Colonic mucosa (tissue), 4 donors: ENCODE results near the gene KCNJ2. TPM values are rescaled to one million over a fixed set of nuclear protein-coding genes. Genes with fewer than 3 reads are reported as not detected.

Source experiments
- DNase-seq: peaks from one replicate; pipeline ENCODE4 v3.0.0-alpha.2; 2020
- H3K27ac ChIP-seq: fragments of 200-600 bp; one replicate; pipeline ENCODE4 v1.8.0; 2021
- H3K27me3 ChIP-seq: fragments of 200-600 bp; one replicate; pipeline ENCODE4 v1.8.0; 2021
- H3K36me3 ChIP-seq: fragments of 200-600 bp; one replicate; pipeline ENCODE4 v1.8.0; 2021
- H3K4me1 ChIP-seq: fragments of 200-600 bp; one replicate; pipeline ENCODE4 v1.8.0; 2021; ENCODE audit warnings: mild to moderate bottlenecking
- H3K4me3 ChIP-seq: fragments of 200-600 bp; one replicate; pipeline ENCODE4 v1.8.0; 2021
- H3K9ac ChIP-seq, 2 donors: one replicate each; pipeline ENCODE4 v1.7.0; 2013; ENCODE audit warnings: control low read depth in 2 of 2, low read depth in 2 of 2, low read length in 2 of 2
- H3K9me3 ChIP-seq: fragments of 200-600 bp; one replicate; pipeline ENCODE4 v1.8.0; 2021
- CTCF ChIP-seq: fragments of 200-600 bp; IDR thresholded peaks from one replicate; pipeline ENCODE4 v1.8.0; 2022; ENCODE audit warnings: antibody characterized with exemption, mild to moderate bottlenecking
- intact Hi-C: fragments of 100-400 bp; cut with DNase I; formaldehyde crosslinking; loops from one replicate; pipeline ENCODE4 v1.14.1; 2022
- total RNA-seq, 2 donors: library from RNA; stranded (reverse); fragmentation: NEBNext Ultra II Directional in 1 of 2; extraction: Animal tissue kit (Norgen Biotek cat#: 25700) in 1 of 2; gene quantifications; one replicate each; pipeline ENCODE4 v1.2.1, GENCODE V29; 2021
- donor health status: healthy.
- donor health status: DM: no; HTN: no; CAD: no.
- donor health status: DM: no; HTN: no; CAD: no.

The KCNJ2 gene
- total RNA-seq, 2 donors from 2014 or later, result 7.4 to 18.2 TPM

- Histone ChIP-seq H3K27me3 (no peaks in the 10 kb centered on the region), H3K4me1 (no peaks in the 10 kb centered on the region), H3K4me3 (no peak overlapping the region), H3K9me3 (no peaks in the 10 kb centered on the region), H3K9ac (no peak overlapping the region), H3K36me3 (no peaks in the 10 kb centered on the region), H3K27ac (no peak overlapping the region)
- no peak for DNase-seq
- intact Hi-C loops, result no loop called here
- TF ChIP-seq CTCF, result no peak
These were observed 15.4 kb downstream of the KCNJ2 start for GRCh38 chr17:70184770-70185169.

- TF ChIP-seq CTCF, result no peak
- no peaks in the 10 kb centered on the region for H3K4me1 ChIP-seq
- no peak for DNase-seq
- no peak overlapping the region for H3K27ac ChIP-seq
- H3K9me3 ChIP-seq, result no peaks in the 10 kb centered on the region
- intact Hi-C loops, result no loop called here
- H3K36me3 ChIP-seq, result no peaks in the 10 kb centered on the region
- H3K9ac ChIP-seq, result no peak overlapping the region
- H3K4me3 ChIP-seq, result no peak overlapping the region
- no peaks in the 10 kb centered on the region for H3K27me3 ChIP-seq
These were observed 16.0 kb downstream of the KCNJ2 start for GRCh38 chr17:70185285-70185684.

GRCh38 chr17:70187383-70187782 lies 18.1 kb downstream of the KCNJ2 start:
- Histone ChIP-seq H3K36me3 (no peaks in the 10 kb centered on the region), H3K27ac (no peak overlapping the region), H3K27me3 (no peaks in the 10 kb centered on the region), H3K9me3 (no peaks in the 10 kb centered on the region), H3K4me3 (no peak overlapping the region), H3K9ac (no peak overlapping the region), H3K4me1 (no peaks in the 10 kb centered on the region)
- intact Hi-C loops, result no loop called here
- no peak for DNase-seq
- TF ChIP-seq CTCF, result no peak

- Histone ChIP-seq H3K9me3 (no peaks in the 10 kb centered on the region), H3K36me3 (no peaks in the 10 kb centered on the region), H3K9ac (no peak overlapping the region), H3K27ac (no peak overlapping the region), H3K4me1 (no peaks in the 10 kb centered on the region), H3K27me3 (no peaks in the 10 kb centered on the region), H3K4me3 (no peak overlapping the region)
- TF ChIP-seq CTCF, result no peak
- DNase-seq, result no peak
- intact Hi-C loops, result no loop called here
These were observed 21.9 kb downstream of the KCNJ2 start for GRCh38 chr17:70190959-70191805.

GRCh38 chr17:70195091-70195490 lies 25.8 kb downstream of the KCNJ2 start:
- no peak overlapping the region for H3K27ac ChIP-seq
- TF ChIP-seq CTCF, result no peak

More at GRCh38 chr17:70195091-70195490, 25.8 kb downstream of the KCNJ2 start:
- Histone ChIP-seq H3K36me3 (no peaks in the 10 kb centered on the region), H3K4me1 (no peaks in the 10 kb centered on the region), H3K27me3 (no peaks in the 10 kb centered on the region), H3K4me3 (no peak overlapping the region), H3K9me3 (no peaks in the 10 kb centered on the region), H3K9ac (no peak overlapping the region)
- DNase-seq, result no peak
- intact Hi-C loops, result no loop called here
